OCI-LY1 (cell line): ENCODE results near the gene YBX3.

Experiments used
- H2AFZ ChIP-seq: fragments of 200-600 bp; sonication (generic), shearing (Covaris generic); 2 replicates; pipeline ENCODE4 v1.6.0; 2014; ENCODE audit warnings: antibody characterized with exemption, mild to moderate bottlenecking, low read length
- H3F3A ChIP-seq: fragments of 200-600 bp; sonication (generic), shearing (Covaris generic); 2 replicates; pipeline ENCODE4 v1.6.0; 2014; ENCODE audit warnings: mild to moderate bottlenecking, antibody characterized with exemption, low read length, moderate library complexity; ENCODE audit not compliant: insufficient read depth
- H3K27ac ChIP-seq: fragments of 200-600 bp; sonication (generic); 2 replicates; pipeline ENCODE4 v1.5.1; 2014; ENCODE audit warnings: low read length, mixed run types, mild to moderate bottlenecking, low read depth; ENCODE audit not compliant: poor library complexity, severe bottlenecking
- H3K27me3 ChIP-seq: fragments of 200-600 bp; sonication (generic); 2 replicates; pipeline ENCODE4 v1.6.0; 2014; ENCODE audit warnings: antibody characterized with exemption, mild to moderate bottlenecking, low read length, moderate library complexity; ENCODE audit not compliant: insufficient read depth
- H3K36me3 ChIP-seq: fragments of 200-600 bp; sonication (generic); 2 replicates; pipeline ENCODE4 v1.6.1; 2014; ENCODE audit warnings: mild to moderate bottlenecking, antibody characterized with exemption, low read length, moderate library complexity, mixed read lengths; ENCODE audit not compliant: insufficient read depth
- H3K4me1 ChIP-seq: fragments of 200-600 bp; sonication (generic); 2 replicates; pipeline ENCODE4 v1.5.1; 2014; ENCODE audit warnings: mild to moderate bottlenecking, low read length, moderate library complexity; ENCODE audit not compliant: insufficient read depth, severe bottlenecking
- H3K4me2 ChIP-seq: fragments of 200-600 bp; sonication (generic), shearing (Covaris generic); 2 replicates; pipeline ENCODE4 v1.6.1; 2014; ENCODE audit warnings: low read length
- H3K4me3 ChIP-seq: fragments of 200-600 bp; sonication (generic); 2 replicates; pipeline ENCODE4 v1.5.1; 2014; ENCODE audit warnings: low read length, low read depth, mild to moderate bottlenecking, mixed read lengths; ENCODE audit not compliant: poor library complexity, severe bottlenecking
- H3K79me2 ChIP-seq: fragments of 200-600 bp; shearing (Covaris generic); 2 replicates; pipeline ENCODE4 v1.6.1; 2016; ENCODE audit warnings: mixed run types, low read length, mixed read lengths; ENCODE audit not compliant: insufficient read depth
- H3K9ac ChIP-seq: fragments of 200-600 bp; sonication (generic), shearing (Covaris generic); 2 replicates; pipeline ENCODE4 v1.6.1; 2014; ENCODE audit warnings: mild to moderate bottlenecking, low read length, mixed read lengths
- H3K9me2 ChIP-seq: fragments of 200-600 bp; sonication (generic), shearing (Covaris generic); 2 replicates; pipeline ENCODE4 v1.6.1; 2014; ENCODE audit warnings: low read depth, mild to moderate bottlenecking, low read length, mixed read lengths
- H3K9me3 ChIP-seq: fragments of 200-600 bp; shearing (Covaris generic); 2 replicates; pipeline ENCODE4 v1.6.1; 2014; ENCODE audit warnings: low read length, mixed read lengths
- H4K20me1 ChIP-seq: fragments of 200-600 bp; sonication (generic), shearing (Covaris generic); 2 replicates; pipeline ENCODE4 v1.6.0; 2016; ENCODE audit warnings: mild to moderate bottlenecking, low read length; ENCODE audit not compliant: insufficient read depth
- EZH2 ChIP-seq: fragments of 200-600 bp; sonication (generic), shearing (Covaris generic); IDR thresholded peaks from 2 replicates; pipeline ENCODE4 v1.8.0; 2017; ENCODE audit warnings: borderline replicate concordance, mixed run types, mild to moderate bottlenecking, antibody characterized with exemption, low read length, moderate library complexity, mixed read lengths
- TF ChIP-seq, protein P1 (sequence below): fragments of 200-600 bp; sonication (generic), shearing (Covaris generic); IDR thresholded peaks from 2 replicates; pipeline ENCODE4 v1.5.1; 2017; ENCODE audit warnings: mild to moderate bottlenecking, antibody characterized with exemption, low read length, moderate library complexity, mixed read lengths

YBX3 gene

DNA sequence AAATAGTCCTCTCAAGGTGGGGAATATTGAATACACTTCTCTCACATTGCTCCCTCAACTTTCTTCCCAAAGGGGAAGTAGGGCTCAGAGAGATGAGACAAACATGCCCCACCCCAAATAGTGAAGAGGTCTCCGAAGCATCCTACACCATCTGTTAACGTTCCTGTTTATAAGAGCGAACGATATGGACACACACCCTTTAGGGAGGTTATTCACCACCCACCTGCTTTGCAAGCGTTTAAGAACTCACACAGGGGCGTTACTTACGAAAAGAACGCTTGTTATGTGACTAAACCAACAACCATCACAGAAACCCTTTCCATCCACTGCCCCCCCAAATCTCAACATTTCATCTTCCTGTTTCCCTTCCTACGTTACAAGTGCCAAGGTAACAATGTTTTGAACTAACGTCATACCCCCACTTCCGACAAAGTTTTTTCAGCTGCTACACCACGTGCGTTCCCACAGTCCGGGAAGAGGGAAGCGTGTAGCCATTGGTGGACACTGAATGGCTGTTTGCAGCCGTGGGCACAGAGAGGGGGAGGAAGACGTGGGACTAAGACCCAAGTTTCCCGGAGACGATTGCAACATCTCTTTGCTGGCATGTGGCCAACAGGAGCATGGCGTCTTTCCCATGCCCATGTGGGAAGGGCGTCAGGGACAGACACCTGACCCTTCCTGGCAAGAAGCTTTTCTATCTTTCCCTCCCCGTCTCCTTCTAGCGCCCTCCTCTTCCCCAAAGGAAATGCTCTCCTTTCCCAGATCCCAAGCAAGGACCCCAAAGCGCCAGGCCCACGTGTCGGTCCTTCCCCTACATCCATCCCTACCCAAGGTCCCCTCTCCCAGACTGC is 1.2 kb downstream of the YBX3 start:
- peak overlapping the region; percentile 72 for H3K4me3 ChIP-seq
- no peaks in the 10 kb centered on the region for H3K36me3 ChIP-seq
- no peaks in the 10 kb centered on the region for H3K9me3 ChIP-seq
- TF ChIP-seq, protein P1, sequence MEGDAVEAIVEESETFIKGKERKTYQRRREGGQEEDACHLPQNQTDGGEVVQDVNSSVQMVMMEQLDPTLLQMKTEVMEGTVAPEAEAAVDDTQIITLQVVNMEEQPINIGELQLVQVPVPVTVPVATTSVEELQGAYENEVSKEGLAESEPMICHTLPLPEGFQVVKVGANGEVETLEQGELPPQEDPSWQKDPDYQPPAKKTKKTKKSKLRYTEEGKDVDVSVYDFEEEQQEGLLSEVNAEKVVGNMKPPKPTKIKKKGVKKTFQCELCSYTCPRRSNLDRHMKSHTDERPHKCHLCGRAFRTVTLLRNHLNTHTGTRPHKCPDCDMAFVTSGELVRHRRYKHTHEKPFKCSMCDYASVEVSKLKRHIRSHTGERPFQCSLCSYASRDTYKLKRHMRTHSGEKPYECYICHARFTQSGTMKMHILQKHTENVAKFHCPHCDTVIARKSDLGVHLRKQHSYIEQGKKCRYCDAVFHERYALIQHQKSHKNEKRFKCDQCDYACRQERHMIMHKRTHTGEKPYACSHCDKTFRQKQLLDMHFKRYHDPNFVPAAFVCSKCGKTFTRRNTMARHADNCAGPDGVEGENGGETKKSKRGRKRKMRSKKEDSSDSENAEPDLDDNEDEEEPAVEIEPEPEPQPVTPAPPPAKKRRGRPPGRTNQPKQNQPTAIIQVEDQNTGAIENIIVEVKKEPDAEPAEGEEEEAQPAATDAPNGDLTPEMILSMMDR: no peak
- H2AFZ ChIP-seq: no peak overlapping the region; the same call in 1 of the 2 replicates
- H3K9me2 ChIP-seq: no peaks in the 10 kb centered on the region
- peak overlapping the region; percentile 51 for H3K27ac ChIP-seq
- H3K27me3 ChIP-seq: no peaks in the 10 kb centered on the region
- H3F3A ChIP-seq: no peaks in the 10 kb centered on the region
- peaks cover 22% of the 10 kb centered on the region for H3K4me1 ChIP-seq
- H3K4me2 ChIP-seq: peak overlapping the region; percentile 81
- H3K79me2 ChIP-seq: peaks cover 5% of the 10 kb centered on the region; the same call in 1 of the 2 replicates
- H3K9ac ChIP-seq: peak overlapping the region; percentile 64
- no peaks in the 10 kb centered on the region for H4K20me1 ChIP-seq

DNA sequence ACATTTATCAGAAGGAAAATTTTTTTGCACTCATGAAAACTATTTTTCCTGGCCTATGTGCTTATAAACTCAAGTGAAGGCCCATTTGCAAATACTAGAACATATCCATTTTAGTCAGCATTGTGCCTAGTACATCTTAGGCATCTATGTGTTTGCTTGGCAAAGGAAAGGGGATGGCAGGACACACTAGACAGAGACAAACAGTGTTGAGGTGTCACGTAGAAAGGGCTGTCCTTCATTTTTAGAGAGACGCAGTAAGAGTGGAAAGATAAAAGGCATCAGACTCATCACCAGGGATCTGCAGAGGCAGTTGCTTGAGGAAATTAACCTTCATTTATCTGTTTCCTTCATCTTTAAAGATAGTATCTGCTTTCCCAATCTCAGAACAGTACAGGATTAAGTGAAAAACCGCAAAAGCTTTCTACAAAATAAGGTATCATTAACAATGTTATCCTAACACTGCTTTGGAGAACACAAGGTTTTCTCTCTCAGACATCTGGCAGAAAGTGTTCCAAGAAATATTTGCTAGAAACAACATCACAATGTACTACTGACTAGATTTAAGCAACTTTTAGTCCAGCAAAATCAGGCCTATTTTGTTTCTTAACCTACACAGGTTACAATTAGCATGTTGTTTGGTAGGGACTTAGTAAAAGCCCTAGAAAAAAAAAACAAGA is 2.0 kb downstream of the YBX3 start:
- H3K9me2 ChIP-seq: no peaks in the 10 kb centered on the region
- peak overlapping the region; percentile 81 for H3K4me2 ChIP-seq
- H3K79me2 ChIP-seq: peaks cover 5% of the 10 kb centered on the region; the same call in 1 of the 2 replicates
- no peaks in the 10 kb centered on the region for H4K20me1 ChIP-seq
- TF ChIP-seq EZH2: no peak
- TF ChIP-seq, protein P1: no peak
- no peak overlapping the region for H3K27ac ChIP-seq
- no peaks in the 10 kb centered on the region for H3F3A ChIP-seq
- no peaks in the 10 kb centered on the region for H3K27me3 ChIP-seq
- H3K36me3 ChIP-seq: no peaks in the 10 kb centered on the region
- no peak overlapping the region for H2AFZ ChIP-seq
- H3K4me1 ChIP-seq: peaks cover 22% of the 10 kb centered on the region
- peak overlapping the region; percentile 64; the same call in 1 of the 2 replicates for H3K9ac ChIP-seq
- peak overlapping the region; percentile 72 for H3K4me3 ChIP-seq
- no peaks in the 10 kb centered on the region for H3K9me3 ChIP-seq

DNA sequence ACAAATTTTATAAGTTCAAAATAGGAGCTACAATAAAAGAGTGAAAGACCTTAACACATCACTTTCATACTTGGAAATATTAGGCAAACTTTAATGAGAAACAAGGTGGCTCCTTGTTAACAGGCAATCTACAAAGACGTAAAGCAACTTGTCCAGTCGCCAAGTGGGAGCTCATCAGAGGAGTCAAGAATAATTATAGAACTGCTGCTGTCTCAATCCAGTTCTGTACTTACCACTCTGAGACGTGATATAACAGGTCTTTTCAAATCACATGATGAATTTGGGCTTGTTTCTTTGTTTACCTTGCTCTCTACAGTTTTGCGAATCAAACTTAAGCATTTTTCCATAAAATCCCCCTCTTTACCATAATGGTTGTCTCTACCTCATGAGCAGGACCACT is 3.6 kb downstream of the YBX3 start:
- Histone ChIP-seq H3F3A (no peaks in the 10 kb centered on the region), H3K79me2 (peaks cover 5% of the 10 kb centered on the region; the same call in 1 of the 2 replicates), H3K36me3 (peaks cover 6% of the 10 kb centered on the region; the same call in 1 of the 2 replicates), H3K27me3 (no peaks in the 10 kb centered on the region), H3K4me1 (peaks cover 22% of the 10 kb centered on the region), H3K4me2 (no peak overlapping the region), H3K9ac (no peak overlapping the region), H3K27ac (no peak overlapping the region), H4K20me1 (no peaks in the 10 kb centered on the region), H3K4me3 (no peak overlapping the region), H2AFZ (no peak overlapping the region), H3K9me2 (no peaks in the 10 kb centered on the region), H3K9me3 (no peaks in the 10 kb centered on the region)
- TF ChIP-seq, protein P1: no peak
- TF ChIP-seq EZH2: no peak
